Measurements from ENCODE around the gene ALPK3.

Gene ALPK3

GRCh38 chr15:84816694-84817465, at the start of gene ALPK3:
TSS of gene ALPK3 (plus strand) at chr15:84817356. CDS start at chr15:84817453, 97 bp downstream.
- no peak for DNase-seq

- DNase-seq: no peak
Measured at GRCh38 chr15:84772031-84772430, 45.1 kb upstream of the ALPK3 start.

GRCh38 chr15:84772467-84772866, 44.7 kb upstream of the ALPK3 start:
- DNase-seq: no peak

- DNase-seq: no peak
Measured at GRCh38 chr15:84773716-84774115, 43.4 kb upstream of the ALPK3 start.

- no peak for DNase-seq
Measured at GRCh38 chr15:84775867-84776449, 41.2 kb upstream of the ALPK3 start.

- no peak for DNase-seq
Measured at GRCh38 chr15:84778194-84778593, 39.0 kb upstream of the ALPK3 start.

- no peak for DNase-seq
Measured at GRCh38 chr15:84780492-84780891, 36.7 kb upstream of the ALPK3 start.

- DNase-seq: no peak
Measured at GRCh38 chr15:84781495-84781894, 35.7 kb upstream of the ALPK3 start.

GRCh38 chr15:84782346-84782745, 34.8 kb upstream of the ALPK3 start:
- DNase-seq: no peak

- DNase-seq: no peak
Measured at GRCh38 chr15:84783493-84784251, 33.5 kb upstream of the ALPK3 start.

GRCh38 chr15:84784262-84784661, 32.9 kb upstream of the ALPK3 start:
- no peak for DNase-seq

- no peak for DNase-seq
Measured at GRCh38 chr15:84785053-84785452, 32.1 kb upstream of the ALPK3 start.

- no peak for DNase-seq
Measured at GRCh38 chr15:84788500-84788899, 28.7 kb upstream of the ALPK3 start.

GRCh38 chr15:84789762-84790161, 27.4 kb upstream of the ALPK3 start:
- DNase-seq: no peak

GRCh38 chr15:84790676-84791075, 26.5 kb upstream of the ALPK3 start:
- no peak for DNase-seq

GRCh38 chr15:84791763-84792162, 25.4 kb upstream of the ALPK3 start:
- DNase-seq: no peak

- DNase-seq: no peak
Measured at GRCh38 chr15:84793431-84794161, 23.6 kb upstream of the ALPK3 start.

- no peak for DNase-seq
Measured at GRCh38 chr15:84794162-84794547, 23.0 kb upstream of the ALPK3 start.

GRCh38 chr15:84795186-84795585, 22.0 kb upstream of the ALPK3 start:
- no peak for DNase-seq

- DNase-seq: peak; percentile 25
Measured at GRCh38 chr15:84797212-84797611, 19.9 kb upstream of the ALPK3 start.

GRCh38 chr15:84797801-84798200, 19.4 kb upstream of the ALPK3 start:
- DNase-seq: no peak

GRCh38 chr15:84798436-84798946, 18.7 kb upstream of the ALPK3 start:
- no peak for DNase-seq

All from fibroblast of skin of right biceps (primary cell).